HL-60 (cell line): ENCODE results near the gene DAPK1.

Experiments
- CTCF ChIP-seq: IDR thresholded peaks from one replicate; pipeline ENCODE4 v1.5.1; 2011; ENCODE audit warnings: low read length, control low read depth, inconsistent platforms; ENCODE audit not compliant: insufficient read depth
- GABPA ChIP-seq: IDR thresholded peaks from 2 replicates; pipeline ENCODE4 v1.6.1; 2012; ENCODE audit warnings: low read depth
- POLR2AphosphoS5 ChIP-seq: IDR thresholded peaks from 2 replicates; pipeline ENCODE4 v1.6.1; 2012; ENCODE audit warnings: low read depth
- SPI1 ChIP-seq: IDR thresholded peaks from 2 replicates; pipeline ENCODE4 v1.6.1; 2012; ENCODE audit warnings: low read depth, mild to moderate bottlenecking, borderline replicate concordance

GRCh38 chr9:87672586-87672985, 174.9 kb downstream of the DAPK1 start:
- TF ChIP-seq SPI1: no peak
- no peak for TF ChIP-seq POLR2AphosphoS5
- TF ChIP-seq GABPA: no peak
- TF ChIP-seq CTCF: no peak
